Measurements from ENCODE around the gene RNH1.
"Not testable (repeated sequence)": the region's sequence is repeated elsewhere in the genome, so short reads cannot be mapped to it uniquely, and the experiment has no call there.

Gene RNH1

DNA sequence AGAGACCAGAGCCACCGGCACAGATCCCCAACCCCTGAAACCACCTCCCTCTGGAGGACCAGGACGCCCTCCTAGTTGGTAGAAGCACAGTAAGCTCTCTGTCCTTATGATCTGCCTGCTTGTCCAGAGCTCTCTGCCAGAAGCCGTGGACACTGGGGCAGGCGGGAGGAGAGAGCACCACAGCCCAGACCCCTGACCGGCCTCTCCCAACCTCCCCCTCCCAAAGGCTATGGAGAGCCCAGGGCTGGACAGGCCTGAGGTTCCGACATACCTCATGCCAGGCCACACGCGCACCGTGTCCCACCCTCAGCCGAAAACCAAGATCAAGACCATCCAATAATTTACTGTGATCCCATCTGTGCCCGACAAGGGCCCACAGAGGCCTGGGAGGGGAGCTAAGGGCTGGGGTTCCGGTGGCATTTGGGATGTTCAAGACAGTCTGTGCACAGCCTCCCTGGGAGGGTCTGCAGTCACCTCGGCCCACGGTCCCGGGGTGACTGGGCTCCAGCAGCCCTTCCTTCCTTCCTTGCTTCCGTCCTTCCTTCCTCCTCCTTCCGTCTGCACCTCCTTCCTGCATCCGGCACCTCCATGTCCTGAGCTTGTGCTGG, 25.0 kb upstream of the RNH1 start:
- Mint-ChIP-seq H3K9me3 (no peaks in the 10 kb centered on the region), H3K27me3 (no peaks in the 10 kb centered on the region), H3K4me3 (no peak overlapping the region), H3K27ac (no peak overlapping the region), H3K36me3 (peaks cover 14% of the 10 kb centered on the region), H3K4me1 (peaks cover 25% of the 10 kb centered on the region)
- ATAC-seq: no peak

DNA sequence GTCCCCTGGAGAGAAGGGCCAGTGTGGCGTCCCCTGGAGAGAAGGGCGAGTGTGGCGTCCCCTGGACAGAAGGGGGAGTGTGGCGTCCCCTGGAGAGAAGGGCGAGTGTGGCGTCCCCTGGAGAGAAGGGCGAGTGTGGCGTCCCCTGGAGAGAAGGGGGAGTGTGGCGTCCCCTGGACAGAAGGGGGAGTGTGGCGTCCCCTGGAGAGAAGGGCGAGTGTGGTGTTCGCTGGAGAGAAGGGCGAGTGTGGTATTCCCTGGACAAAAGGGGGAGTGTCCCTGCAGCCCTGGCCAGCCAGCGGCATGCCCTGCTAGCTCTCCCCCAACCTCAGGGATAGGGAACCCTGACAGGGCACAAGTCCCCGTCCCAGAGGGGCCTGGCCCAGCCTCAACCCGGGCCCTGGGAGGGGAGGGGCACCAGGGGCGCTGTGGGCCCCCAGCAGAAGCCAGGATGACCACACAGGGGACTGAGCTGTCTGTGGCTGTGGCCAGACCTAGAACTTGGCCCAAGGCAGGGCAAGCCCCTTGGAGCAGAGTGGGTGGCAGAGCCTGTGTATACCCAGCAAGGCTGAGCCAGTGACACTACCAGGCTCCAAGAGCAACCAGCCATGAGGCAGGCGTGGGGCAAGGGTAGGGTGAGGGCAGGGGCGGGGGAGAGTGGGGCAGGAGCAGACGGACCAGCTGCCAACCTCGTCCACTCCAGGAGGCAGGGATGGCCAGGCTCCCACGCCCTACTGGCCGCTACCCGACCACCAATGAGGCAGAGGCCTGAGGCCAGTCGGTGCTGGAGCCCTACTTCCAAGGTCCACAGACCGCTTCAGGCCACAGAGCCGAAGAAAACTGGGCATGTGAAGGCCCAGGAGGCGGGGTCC, 24.2 kb upstream of the RNH1 start:
- ATAC-seq: no peak
- no peak overlapping the region for H3K4me3 Mint-ChIP-seq
- H3K27ac Mint-ChIP-seq: no peak overlapping the region

DNA sequence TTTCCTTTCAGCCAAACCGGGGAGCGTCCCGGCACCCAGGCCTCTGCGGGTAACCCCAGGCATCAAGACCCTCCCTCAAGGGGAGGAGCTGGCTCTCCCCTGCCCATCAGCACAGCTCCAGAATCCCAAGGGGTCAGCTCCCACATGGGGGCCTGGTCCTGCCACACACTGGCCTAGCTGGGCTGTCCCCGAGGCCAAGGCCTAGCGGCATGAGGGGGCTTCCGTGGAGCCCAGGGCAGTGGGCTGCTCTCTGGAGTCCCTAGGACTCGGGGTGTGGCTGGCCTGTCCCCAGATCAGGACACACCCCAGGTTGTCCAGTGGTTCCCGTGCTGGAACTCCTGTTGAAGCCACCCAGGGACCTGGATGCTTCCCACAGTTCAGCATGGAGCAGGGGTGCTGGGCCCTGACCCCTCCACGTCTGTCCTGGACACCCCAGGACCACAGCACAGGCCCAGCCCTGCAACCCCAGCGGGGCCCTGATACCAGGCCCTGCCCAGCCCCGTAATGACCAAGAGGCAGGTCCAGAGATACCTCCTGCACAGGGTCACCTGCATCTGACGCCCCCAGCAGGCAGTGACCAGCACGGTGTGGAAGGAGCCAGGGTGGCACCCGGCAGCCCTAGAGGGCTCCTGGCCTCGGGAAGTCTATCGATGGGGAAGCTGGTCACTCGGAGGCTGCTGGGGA, 22.8 kb upstream of the RNH1 start:
- no peak for ATAC-seq
- Mint-ChIP-seq H3K9me3 (no peaks in the 10 kb centered on the region), H3K27ac (no peak overlapping the region), H3K4me1 (peaks cover 16% of the 10 kb centered on the region), H3K4me3 (no peak overlapping the region), H3K36me3 (peaks cover 14% of the 10 kb centered on the region), H3K27me3 (no peaks in the 10 kb centered on the region)

More for the DNA sequence above, 24.2 kb upstream of the RNH1 start:
- no peaks in the 10 kb centered on the region for H3K27me3 Mint-ChIP-seq
- H3K36me3 Mint-ChIP-seq: peaks cover 14% of the 10 kb centered on the region
- peaks cover 20% of the 10 kb centered on the region for H3K4me1 Mint-ChIP-seq
- no peaks in the 10 kb centered on the region for H3K9me3 Mint-ChIP-seq

DNA sequence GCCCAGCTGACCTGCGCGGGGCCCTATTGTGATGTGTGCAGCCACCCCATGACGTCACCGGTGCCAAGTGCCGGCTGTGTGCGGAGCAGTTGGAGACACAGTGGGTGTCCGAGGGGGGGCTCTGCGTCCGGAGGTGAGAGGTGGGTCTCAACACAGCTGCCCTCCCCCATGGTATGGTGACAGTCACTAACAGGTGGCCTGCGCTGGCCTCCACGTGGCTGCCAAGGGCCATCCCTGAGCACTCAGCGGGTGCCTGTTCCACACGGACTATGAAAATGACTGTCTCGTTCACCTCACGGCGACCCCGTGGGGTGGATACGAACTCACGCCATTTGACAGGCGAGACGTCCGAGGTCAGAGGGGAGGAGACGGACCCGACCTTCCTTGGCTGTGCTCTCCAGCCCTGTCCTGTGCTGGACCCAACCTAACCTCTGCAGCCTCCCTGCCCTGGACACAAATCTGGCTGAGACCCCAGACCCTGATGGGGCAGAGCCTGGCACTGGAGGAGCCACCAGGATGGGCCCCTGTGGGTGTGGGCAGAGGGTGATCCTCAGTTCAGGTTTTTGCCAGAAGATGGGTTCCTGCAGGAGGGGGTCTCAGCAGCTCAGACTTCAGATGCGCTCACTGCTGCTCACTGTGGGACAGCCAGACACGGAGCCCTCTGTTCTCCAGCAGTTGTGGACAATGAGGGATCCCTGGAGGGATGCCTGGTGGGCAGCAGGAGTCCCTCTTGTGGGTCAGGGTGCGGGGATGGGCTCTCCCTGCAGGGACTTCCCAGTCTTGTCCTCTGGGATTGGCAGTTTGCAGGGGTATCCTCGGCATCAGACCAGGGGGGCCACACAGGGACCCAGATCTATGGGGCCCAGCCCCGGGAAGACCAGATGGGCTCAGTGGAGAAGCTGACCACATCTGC, 22.0 kb upstream of the RNH1 start:
- H3K4me3 Mint-ChIP-seq: no peak overlapping the region
- H3K4me1 Mint-ChIP-seq: peaks cover 12% of the 10 kb centered on the region
- ATAC-seq: no peak
- no peaks in the 10 kb centered on the region for H3K27me3 Mint-ChIP-seq
- H3K9me3 Mint-ChIP-seq: no peaks in the 10 kb centered on the region
- H3K27ac Mint-ChIP-seq: no peak overlapping the region
- H3K36me3 Mint-ChIP-seq: peaks cover 14% of the 10 kb centered on the region

DNA sequence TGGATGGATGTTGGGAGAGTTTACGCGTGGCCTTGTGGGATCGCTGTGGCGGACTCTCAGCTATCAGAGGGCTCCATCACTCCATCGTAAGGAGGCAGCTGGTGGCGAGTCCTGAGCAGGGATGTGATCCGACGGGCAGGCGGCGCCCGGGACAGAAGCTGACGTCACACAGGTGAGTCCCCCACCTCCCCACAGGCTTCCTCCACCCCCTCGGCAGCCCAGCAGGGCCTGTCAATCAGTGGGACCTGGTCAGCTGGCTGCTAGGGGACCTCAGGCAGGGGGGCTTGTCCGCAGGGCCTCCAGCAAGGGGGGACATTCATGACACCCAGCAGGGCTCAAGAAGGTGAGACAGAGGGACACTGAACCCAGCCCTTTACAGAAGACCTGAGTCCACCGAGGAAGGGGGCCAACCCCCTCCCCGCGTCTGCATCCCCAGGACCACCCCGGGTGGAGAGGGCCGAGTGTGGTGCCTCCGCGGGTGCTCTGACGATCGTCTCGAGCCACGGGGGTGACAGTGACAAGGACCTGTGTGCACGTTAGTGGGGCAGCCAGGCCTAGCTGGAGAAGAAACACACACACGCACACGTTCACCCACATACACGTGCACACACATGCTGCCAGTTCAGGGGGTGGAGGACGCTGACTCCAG, 21.2 kb upstream of the RNH1 start:
- peaks cover 14% of the 10 kb centered on the region for H3K36me3 Mint-ChIP-seq
- no peak overlapping the region for H3K27ac Mint-ChIP-seq
- ATAC-seq: no peak
- H3K27me3 Mint-ChIP-seq: no peaks in the 10 kb centered on the region
- no peak overlapping the region for H3K4me3 Mint-ChIP-seq
- H3K9me3 Mint-ChIP-seq: no peaks in the 10 kb centered on the region
- H3K4me1 Mint-ChIP-seq: peaks cover 7% of the 10 kb centered on the region

DNA sequence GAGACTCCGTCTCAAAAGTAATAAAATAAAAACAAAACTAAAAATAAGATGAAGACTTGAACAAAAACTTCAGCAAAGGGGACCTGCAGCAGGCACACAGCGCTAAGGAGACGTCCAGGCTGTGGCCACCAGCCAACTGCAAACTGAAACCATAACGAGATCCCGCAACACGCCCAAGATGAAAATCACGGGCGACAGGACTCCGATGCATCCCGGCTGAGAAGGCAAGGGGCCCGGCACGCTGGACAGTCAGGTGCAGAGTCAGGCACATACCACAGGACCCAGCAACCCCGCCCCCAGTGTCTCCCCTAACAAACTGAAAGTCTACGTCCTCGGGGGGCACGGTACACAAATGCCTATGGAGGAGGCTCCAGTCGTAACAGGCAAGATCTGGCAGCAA, 19.1 kb upstream of the RNH1 start:
- ATAC-seq: no peak
- H3K27ac Mint-ChIP-seq: no peak overlapping the region
- H3K36me3 Mint-ChIP-seq: peaks cover 5% of the 10 kb centered on the region
- no peak overlapping the region for H3K4me3 Mint-ChIP-seq
- H3K4me1 Mint-ChIP-seq: no peaks in the 10 kb centered on the region
- no peaks in the 10 kb centered on the region for H3K9me3 Mint-ChIP-seq
- H3K27me3 Mint-ChIP-seq: no peaks in the 10 kb centered on the region

DNA sequence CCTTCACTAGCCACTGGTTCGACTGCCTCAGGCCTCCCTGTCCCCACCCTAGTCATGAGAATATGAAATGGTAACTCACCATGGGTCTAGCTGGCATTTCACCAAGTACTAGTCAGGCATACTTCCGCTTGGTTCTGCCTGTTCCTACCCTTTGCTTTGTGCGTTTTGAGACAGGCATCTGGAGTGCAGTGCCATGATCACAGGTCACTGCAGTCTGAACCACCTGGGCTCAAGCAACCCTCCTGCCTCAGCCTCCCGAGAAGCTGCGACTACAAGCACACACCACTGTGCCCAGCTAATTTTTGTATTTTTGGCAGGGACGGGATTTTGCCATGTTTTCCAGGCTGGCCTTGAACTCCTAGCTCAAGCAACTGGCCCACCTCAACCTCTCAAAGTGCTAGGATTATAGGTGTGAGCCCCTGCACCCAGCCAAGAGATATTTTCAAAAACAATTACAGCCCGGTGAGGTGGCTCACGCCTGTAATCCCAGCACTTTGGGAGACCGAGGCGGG, 14.2 kb upstream of the RNH1 start:
- Mint-ChIP-seq H3K9me3 (peaks cover 5% of the 10 kb centered on the region), H3K4me1 (peaks cover 6% of the 10 kb centered on the region), H3K4me3 (no peak overlapping the region), H3K36me3 (peaks cover 8% of the 10 kb centered on the region), H3K27me3 (no peaks in the 10 kb centered on the region), H3K27ac (no peak overlapping the region)
- ATAC-seq: no peak

DNA sequence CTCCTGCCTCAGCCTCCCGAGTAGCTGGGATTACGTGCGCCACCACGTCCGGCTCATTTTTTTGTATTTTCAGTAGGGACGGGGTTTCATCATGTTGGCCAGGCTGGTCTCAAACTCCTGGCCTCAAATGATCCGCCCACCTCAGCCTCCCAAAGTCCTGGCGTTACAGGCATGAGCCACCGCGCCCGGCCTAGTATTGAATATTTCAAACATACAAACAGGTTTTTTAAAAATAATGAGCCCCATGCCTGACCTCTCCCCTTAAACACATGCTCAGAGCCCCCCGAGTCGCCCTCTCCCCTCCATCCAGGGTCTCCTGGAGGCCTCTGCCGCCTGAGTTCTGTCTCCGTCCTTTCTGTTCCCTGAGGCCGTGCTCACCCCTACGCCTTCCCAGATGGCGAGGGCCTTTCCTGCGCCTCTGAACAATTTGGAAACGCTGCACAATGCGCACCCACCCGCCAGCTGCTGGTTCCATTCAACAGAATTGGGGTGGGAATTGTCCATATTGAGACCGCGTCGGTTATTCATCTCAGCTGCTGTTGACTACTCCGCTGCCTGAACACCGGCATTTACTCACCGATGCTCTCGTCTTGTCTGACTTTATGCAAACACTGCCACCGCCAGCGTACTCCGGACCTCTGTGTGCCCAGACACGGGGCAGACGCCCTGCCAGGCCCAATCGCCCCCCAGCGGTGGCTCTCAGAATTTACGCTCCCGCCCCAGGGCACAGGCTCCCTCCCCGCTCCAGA, 13.6 kb upstream of the RNH1 start:
- no peak overlapping the region for H3K27ac Mint-ChIP-seq
- no peaks in the 10 kb centered on the region for H3K27me3 Mint-ChIP-seq
- H3K4me1 Mint-ChIP-seq: peaks cover 6% of the 10 kb centered on the region
- H3K9me3 Mint-ChIP-seq: peaks cover 5% of the 10 kb centered on the region
- peaks cover 12% of the 10 kb centered on the region for H3K36me3 Mint-ChIP-seq
- no peak for ATAC-seq
- no peak overlapping the region for H3K4me3 Mint-ChIP-seq

DNA sequence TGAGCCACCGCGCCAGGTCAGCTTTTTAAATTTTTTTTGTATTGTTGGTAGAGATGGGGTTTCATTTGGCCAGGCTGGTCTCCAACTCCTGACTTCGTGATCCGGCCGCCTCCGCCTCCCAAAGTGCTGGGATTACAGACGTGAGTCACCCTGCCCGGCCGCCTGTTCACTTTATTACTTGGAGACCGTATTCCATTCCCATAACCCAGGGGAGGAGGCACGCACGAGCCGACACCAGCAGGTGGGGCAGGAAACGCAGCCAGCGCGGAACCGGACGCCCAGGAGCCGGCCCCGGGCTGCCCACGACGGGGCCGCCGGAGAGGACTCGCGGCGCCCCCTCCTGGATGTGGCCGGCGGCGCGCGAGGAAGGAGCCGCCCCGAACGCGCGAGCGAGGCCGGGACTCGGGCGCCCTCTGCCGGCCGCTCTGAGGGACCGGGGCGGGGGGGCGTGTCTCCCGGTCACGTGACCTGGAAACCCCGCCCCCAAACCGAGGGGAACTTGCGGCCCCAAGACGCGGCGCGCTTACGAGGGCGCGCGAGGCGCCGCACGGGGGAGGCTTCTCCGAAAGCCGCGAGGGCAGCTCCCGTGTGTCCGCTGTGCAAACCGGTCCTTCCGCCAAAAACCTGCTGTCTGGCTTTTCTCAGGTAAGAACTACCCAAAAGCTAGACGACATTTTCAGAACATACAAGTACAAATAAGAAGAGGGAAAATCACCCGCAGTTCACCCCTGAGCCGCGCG, 11.6 kb upstream of the RNH1 start:
- Mint-ChIP-seq H3K36me3 (peaks cover 19% of the 10 kb centered on the region), H3K4me1 (peaks cover 6% of the 10 kb centered on the region), H3K9me3 (peaks cover 5% of the 10 kb centered on the region), H3K27ac (peak overlapping the region; percentile 70), H3K27me3 (no peaks in the 10 kb centered on the region), H3K4me3 (peak overlapping the region; percentile 76)
- ATAC-seq: peak; percentile 97

DNA sequence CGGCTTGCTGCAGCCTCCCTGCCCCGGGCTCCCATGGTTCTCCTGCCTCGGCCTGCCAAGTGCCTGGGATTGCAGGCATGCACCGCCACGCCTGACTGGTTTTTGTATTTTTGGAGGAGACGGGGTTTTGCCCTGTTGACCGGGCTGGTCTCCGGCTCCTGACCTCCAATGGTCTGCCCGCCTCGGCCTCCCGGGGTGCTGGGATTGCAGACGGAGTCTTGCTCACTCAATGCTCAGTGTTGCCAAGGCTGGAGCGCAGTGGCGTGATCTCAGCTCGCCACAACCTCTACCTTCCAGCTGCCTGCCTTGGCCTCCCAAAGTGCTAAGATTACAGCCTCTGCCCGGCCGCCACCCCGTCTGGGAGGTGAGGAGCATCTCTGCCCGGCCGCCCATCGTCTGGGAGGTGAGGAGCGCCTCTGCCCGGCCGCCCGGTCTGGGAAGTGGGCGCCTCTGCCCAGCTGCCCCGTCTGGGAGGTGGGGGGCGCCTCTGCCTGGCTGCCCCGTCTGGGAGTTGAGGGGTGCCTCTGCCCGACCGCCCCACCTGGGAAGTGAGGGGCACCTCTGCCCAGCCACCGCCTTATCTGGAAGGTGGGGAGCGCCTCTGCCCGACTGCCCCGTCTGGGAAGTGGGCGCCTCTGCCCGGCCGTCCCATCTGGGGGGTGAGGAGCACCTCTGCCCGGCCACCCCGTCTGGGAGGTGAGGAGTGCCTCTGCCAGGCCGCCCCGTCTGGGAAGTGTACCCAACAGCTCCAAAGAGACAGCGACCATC, 10.1 kb upstream of the RNH1 start:
- Mint-ChIP-seq H3K4me1 (peaks cover 18% of the 10 kb centered on the region), H3K36me3 (peaks cover 19% of the 10 kb centered on the region)
- not testable (repeated sequence) for H3K27ac Mint-ChIP-seq, H3K9me3 Mint-ChIP-seq, H3K4me3 Mint-ChIP-seq, H3K27me3 Mint-ChIP-seq, ATAC-seq

DNA sequence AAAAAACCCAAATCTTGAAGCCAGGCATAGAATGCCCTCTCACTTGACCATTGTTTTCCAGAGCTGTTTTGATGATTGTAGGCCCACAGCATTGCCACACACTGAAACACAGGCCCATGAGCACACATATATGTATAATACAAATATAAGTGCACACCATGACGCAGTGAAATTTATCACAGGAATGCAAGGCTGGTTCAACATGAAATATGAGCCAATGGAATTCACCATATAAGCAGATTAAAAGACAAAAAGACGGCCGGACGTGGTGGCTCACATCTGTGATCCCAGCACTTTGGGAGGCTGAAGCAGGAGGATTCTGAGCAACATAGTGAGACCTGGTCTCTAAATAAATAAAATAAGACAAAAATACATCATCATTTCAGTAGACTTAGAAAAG, 9.4 kb upstream of the RNH1 start:
- ATAC-seq: no peak
- Mint-ChIP-seq H3K4me1 (peaks cover 23% of the 10 kb centered on the region), H3K4me3 (no peak overlapping the region), H3K36me3 (peaks cover 24% of the 10 kb centered on the region), H3K27ac (no peak overlapping the region), H3K27me3 (no peaks in the 10 kb centered on the region), H3K9me3 (peaks cover 5% of the 10 kb centered on the region)

DNA sequence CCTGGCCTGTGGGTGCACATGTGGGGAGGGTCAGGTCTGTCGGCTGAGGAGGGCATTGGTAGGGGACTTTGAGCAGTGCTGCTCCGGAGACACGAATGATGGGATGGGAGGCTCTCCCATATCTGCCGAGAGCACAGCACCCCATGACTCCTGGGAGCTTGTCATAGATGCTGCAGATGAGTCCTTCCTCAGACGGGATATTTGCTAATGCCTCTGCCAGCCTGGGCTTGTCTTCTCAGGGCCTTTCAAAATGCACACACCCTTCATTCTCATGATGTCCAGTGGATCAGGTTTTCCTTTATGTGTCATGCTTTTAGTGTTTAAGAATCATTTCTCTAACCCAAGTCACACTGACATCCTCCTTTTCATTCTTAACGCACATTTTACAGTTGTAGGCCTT, 8.1 kb upstream of the RNH1 start:
- Mint-ChIP-seq H3K4me1 (peaks cover 24% of the 10 kb centered on the region), H3K27ac (no peak overlapping the region), H3K4me3 (no peak overlapping the region), H3K9me3 (peaks cover 5% of the 10 kb centered on the region), H3K27me3 (no peaks in the 10 kb centered on the region), H3K36me3 (peaks cover 26% of the 10 kb centered on the region)
- ATAC-seq: no peak

DNA sequence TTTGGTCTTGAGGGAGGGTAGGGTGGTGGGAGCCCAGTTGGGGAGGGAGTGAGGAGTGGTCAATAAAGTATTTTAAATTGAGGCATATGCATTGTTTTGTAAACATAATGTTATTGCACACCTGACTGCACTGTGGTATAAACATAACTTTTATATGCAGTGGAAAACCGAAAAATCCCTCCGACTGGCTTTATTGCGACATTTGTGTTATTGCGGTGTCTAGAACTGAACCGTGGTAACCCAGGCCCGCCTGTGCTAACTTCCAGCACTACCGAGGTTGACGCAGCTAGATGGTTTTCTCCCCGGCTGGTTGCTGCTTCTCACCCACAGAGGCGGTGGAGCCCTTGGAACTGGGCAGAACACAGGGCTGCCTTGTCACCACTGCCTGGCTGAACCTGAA, 7.6 kb upstream of the RNH1 start:
- Mint-ChIP-seq H3K4me3 (no peak overlapping the region), H3K9me3 (peaks cover 5% of the 10 kb centered on the region), H3K27ac (no peak overlapping the region), H3K36me3 (peaks cover 31% of the 10 kb centered on the region), H3K27me3 (no peaks in the 10 kb centered on the region), H3K4me1 (peaks cover 24% of the 10 kb centered on the region)
- no peak for ATAC-seq
